Inferior parietal cortex (tissue), 1 donor: ENCODE results near the gene MOB2.

Experiments
- DNase-seq: peaks from one replicate; pipeline ENCODE4 v3.0.0-alpha.2; 2016; ENCODE audit errors: extremely low spot score

MOB2 gene

DNA sequence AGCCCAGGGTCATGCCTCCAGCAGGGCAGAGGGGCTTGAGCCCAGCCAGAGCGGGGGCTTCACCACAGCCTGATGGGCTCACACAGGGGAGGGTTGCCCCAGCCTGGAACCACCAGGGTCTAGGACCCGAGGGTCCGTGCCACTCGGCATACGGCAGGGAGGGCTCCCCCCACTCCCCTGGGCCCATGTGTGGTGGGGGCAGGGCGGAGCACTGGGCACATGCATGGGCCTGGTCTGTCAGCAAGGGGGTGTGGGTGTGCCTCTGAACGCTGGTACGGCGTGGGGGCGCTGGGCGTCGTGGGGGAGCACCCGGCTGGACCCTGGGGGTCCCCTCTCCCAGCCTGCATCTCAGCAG, 29.3 kb downstream of the MOB2 start:
- DNase-seq, result no peak

DNA sequence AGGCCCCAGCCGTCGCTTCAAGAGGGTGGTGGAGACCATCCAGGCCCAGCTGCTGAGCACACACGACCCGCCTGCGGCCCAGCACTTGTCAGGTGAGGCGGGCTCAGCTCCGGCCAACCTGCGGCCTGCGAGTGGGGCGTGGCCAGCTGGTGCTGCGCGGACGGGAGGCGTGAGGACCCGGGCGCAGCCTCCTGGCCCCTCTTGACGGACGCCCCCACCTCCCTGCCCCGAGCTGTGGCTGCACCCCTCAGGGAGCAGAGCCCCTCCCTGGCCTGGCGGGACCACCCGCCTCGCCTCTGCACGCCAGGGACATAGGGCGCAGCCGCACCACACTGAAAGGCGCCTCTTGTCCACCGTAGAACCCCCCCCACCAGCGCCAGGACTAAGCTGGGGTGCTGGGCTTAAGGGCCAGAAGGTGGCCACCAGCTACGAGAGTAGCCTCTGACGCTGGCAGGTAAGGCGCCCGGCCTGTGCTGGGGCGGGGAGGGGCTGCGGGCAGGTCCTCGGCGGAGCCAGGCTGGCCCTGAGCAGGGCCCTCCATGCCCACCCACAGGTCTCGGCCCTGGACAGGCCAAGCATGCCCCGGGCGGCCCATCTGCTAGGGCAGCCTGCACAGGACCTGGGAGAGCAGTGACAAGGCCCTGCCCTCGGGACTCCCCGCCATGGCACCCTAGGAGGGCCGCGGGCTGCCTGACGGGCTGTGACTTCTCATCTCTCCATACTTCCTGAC, 29.8 kb downstream of the MOB2 start:
- DNase-seq, result no peak

DNA sequence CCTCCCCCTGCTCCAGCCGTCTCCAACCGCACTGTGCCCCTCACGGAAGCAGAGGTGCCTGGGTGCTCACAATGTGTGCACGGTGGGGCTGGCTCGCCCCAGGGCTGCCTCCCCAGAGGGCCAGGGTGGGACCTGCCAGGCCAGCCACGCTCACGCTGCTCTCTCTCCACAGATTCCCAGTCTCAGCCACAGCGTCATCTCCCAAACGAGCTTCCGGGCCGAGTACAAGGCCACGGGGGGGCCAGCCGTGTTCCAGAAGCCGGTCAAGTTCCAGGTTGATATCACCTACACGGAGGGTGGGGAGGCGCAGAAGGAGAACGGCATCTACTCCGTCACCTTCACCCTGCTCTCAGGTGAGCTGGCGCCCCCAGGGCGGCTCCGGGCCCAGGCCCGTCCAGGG, 30.4 kb downstream of the MOB2 start:
- no peak for DNase-seq

DNA sequence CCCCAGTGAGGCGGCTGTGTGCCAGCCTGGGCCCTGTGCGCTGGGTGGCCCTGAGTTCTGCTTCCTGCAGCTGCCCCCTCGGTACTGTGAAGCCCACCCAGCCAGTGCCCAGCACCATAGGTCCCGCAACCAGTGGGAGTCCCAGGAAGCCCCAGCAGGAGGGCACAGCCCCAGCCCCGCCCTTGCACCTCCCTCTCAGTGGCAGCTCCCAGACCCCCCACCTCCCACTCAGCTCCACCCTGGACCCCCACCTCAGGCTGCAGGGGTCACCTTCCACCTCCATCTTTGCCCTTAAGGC, 30.9 kb downstream of the MOB2 start:
- no peak for DNase-seq

DNA sequence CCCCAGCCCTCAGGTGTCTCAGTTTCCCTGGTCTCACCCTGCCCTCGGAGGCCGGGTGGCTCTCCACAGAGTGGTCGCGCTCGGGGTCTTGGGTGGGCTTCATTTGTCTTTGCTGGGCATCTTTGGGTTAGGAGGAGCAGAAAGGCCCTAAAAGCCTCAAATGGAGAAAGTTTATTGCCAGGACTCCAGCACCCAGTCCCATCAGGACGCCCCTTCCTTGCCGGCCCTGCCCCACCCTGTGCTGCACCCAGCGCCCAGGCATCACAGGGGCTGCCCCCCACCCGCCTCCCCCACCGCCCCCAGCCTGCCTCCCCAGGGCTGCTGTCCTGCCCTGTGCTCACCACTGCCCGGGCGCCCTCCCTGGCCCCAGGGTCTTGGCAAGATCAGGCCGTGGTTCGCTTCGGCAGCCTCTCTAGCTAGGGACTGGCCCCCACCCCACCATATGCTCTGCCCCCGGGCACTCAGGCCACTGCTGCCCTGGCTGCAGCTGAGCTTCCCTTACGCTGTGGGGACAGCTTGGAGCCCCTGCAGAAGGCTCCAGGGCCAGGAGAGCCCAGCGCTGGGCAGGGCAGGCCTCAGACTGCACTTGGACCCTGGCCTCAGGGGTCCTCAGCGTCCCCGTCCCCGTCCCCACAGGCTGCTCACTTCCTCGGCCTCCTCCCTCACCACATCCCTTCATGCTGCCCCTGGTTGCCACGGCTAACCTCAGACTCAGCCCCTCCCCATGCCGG, 31.4 kb downstream of the MOB2 start:
- no peak for DNase-seq

DNA sequence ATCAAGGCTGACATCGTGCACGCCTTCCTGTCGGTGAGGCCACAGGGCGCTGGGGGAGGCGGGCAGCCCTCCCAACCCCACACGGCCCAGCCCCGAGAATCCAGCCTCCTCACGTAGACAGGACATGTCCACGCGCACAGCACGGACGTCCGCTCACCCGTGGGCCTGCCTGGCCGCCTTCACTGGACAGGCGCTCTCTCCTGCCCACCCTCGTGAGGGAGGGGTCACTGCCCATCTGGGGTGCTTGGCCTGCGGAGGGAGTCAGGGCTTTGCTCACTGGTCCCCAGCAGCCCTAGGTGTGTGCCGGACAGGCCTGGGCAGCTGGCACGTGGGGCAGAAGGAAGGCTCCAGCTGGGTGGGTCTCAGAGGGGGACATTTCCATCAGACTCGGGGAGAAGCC, 32.0 kb downstream of the MOB2 start:
- DNase-seq, result no peak

DNA sequence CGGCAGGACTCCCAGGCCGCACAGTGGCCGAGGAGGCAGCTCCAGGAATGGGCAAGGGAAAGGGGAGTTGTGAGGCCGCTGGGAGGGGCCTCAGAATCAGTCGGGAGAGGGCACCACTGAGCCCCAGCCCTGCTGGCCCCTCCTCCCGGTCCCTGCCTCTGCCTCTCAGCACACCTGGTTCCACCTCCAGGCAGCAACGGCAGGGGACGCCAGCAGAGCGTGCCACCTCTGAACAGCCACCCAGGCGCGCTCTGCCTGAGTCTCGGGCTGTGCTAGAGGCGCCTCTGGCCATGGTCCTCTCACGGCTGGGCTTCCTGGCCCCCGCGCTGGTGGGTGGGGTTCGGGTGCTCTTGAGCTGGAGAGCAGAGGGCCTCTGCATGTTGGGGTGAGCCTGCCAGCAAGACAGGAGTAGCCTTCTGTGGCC, 33.0 kb downstream of the MOB2 start:
- no peak for DNase-seq

DNA sequence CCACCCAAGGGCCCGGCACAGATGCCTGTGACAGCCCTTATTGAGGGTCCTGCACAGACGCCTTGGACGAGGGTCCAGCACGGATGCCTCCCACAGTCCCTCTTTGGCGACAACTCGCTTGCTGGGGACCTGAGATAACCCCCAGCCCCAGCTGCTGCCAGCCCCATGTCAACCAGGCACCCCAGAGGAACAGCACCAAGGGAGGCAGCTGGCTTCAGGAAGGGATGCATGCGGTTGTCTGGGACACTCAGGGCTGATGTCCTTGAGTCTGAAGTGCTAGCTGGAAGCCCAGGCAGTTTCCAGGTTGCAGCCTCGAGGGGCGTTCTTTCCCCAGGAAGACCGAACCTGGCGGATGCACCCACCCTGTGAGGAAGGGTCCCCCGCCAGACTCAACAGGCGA, 33.8 kb downstream of the MOB2 start:
- no peak for DNase-seq

DNA sequence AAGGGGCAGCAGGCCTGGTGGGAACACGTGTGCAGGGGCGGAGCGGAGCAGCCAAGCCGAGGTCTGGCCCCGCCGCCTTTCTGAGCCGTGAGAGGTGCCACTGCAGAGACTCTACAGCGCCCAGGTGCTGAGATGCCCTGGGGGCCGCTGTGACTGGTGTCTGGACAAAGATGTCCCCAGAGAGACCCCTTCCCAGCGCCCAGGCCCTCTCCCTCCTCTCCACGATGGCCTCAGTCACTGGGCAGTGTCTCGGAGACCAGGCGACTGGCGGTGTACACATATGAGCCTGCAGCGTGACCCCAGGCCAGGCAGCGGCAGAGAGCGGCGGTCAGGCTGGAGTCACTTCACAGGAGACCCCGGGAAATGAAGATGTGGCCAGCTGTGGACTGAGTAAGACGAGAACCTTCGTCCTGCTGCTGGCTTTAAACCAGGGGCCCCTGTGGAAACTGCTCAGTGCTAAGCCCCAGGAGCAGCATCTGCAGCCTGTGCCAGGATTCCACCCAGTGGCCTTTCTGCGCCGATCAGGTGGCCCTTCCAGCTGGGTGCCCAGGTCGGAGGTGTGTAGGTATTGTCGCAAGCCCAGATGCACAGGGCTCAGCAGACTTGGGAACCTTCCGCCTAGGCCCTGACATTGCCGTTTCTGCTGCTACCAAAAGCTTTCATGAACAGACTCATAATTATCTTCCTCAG, 34.7 kb downstream of the MOB2 start:
- no peak for DNase-seq

DNA sequence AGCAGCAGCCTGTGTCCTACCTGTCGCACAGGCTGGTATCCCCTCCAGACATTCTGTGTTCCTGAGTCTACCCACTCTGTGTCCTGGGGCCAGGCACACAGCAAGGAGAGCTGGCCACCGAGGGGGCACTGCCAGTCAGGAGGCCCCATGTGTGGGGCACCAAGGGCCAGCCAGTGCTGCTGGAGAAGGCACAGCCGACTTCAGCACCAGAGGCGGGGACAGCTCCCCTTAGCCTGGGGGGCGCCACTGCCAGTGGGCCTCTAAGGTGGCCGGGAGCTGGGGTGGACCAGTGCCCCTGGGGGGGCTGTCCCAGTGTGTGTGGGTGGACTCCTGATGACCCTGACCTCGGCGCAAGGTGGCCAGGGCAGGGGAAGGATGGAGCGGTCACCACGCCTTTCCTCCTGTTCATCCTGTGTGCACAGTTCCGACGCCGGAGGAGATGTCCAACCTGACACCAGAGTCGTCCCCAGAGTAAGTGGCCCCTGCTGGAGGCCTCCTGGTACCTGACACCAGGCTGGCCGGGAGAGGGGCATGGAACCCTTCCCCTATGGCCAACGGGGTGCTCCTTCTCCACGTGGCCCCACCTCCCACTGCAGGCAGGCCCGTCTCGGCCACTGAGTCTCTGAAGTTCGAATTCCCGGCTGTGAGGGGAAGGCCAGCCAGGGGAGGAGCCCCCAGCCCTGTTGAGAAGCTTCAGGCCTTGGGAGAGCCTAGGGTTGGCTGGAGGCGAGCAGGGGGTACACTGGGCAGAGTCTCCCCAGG, 35.4 kb downstream of the MOB2 start:
- no peak for DNase-seq

DNA sequence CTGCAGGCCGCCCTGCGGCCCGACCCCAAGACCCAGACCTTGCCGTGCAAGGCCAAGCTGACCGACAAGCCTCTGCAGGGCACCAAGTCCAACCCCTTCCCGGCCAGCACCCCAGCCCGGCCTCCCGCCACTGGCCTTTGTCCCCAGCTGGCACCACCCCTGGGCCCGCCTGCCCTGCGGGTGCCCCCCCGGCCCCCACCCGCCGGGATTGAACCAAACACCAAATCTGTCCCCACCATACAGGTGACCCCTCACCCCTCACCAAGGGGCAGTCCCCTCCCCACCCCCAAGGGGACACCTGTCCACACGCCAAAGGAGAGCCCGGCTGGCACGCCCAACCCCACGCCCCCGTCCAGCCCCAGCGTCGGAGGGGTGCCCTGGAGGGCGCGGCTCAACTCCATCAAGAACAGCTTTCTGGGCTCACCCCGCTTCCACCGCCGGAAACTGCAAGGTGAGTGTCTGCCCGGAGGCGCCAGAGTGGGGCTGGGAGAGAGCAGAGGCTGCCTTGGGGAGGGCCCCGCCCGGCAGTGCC, 36.2 kb downstream of the MOB2 start:
- no peak for DNase-seq

DNA sequence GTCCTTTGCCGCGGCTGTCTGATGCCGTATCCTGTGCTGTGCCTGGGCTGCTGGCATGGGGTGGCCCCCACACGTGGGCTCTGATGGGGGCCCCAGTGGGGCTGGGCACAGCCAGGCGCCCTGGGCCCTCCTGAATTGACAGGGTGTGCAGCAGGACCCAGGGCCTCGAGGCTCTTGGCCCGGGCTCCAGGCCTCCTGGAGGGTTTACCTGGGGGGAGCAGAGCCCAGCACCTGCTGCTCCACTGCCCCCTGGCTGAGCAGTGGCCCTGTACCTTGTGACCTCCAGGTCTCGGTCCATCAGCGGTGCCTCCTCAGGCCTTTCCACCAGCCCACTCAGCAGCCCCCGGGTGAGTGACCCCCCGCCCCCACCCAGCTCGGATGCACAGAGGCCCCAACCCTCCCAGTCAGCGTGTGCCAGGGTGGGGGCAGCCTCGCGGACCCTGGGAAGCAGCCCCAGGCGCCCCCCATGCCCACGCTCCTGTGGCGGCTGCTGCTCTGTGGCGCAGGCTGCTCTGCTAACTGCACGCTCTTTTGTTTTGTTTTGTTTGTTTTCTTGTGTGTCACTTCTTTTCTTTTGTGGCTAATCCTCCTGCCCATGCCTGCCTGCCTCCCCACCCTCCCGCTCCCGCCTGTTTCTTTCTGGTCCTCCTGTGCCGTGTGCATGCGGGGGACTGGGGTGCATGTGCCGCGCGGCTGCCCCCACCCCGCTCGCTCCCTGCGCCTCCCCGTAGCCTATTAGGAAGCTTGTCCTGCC, 36.9 kb downstream of the MOB2 start:
- no peak for DNase-seq

DNA sequence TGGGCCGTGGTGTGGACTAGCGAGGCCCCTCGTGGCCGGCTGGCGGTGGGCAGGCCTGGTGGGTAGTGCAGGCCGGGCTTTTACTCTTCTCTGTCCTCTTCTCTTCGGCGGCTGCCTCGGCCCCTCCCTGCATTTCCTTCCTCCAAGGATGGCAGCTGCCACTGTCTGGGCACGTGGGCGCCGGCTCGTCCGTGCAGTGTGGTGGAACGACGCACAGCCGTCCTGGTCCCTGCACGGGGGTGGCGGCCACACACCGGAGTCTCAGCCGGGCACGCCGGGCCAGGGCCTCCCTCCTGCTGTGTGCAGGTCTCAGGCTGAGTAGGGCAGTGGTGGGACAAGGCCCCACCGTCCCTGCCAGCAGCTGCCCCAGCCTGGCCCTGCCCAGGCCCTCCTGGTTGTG, 37.7 kb downstream of the MOB2 start:
- no peak for DNase-seq

DNA sequence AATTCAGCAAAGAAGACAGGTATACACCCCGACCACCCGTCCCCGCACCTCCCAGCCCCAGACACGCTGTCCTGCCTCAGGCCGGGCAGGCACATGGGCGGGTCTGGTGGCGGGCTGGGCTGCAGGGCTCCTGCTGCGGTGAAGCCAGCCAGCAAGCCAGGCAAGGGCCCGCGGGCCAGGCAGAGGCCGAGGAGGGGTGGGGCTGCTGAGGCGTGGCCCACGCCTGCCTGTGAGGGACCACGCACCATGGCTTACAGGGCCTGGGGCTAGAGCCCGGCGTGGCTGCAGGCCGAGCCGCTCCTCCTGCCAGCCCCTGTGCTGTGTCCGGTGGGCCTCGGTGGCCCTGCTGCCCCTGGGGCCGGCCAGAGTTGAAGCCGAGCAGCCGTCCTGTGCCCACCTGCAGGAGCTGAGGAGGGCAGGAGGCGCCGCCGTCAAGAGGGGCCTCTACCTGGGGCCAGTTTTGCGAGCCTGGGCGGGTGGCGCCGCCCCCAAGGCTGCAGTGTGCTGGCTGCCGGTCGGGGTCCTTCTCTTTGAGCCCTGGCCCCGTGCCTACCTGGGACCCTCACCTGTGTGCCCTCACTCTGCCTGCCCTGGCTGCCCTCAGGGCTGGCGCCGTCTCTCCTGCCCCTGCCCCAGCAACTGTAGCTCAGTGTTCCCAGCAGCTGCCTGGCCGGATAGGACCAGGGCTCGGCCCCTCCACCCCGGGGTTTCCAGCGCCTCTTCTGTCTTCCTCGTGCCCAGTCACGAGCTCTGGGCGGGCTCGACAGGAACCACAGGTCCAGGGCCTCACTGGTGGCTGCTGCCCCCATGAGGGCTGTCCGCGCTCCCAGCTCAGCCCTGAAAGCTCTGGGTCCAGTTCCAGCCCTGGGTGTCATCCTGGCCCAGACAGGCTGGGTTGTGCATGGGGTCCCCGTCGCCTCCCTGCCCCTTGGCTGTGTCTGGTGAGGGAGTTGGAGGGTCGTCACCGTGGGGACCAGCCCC, 38.4 kb downstream of the MOB2 start:
- peak; percentile 48 for DNase-seq

DNA sequence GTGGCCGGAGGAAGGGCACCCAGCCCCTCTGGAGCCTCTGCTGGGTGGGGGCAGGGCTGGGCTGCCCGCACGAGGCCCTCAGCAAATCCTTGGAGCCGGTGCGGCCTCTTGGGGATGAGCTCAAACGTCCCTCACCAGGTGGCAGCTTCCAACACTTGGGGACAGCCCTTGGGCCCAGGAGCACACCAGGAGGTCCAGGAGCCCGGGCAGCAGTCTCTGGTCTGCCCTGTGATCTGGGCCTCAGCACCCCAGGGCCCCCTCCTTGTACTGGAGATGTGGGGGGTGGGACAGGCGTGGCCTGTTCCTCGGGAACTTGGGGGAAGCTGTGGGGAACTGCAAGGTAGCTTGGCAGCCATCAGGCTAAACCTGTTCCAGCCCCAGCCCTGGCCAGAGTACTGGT, 40.0 kb downstream of the MOB2 start:
- no peak for DNase-seq

DNA sequence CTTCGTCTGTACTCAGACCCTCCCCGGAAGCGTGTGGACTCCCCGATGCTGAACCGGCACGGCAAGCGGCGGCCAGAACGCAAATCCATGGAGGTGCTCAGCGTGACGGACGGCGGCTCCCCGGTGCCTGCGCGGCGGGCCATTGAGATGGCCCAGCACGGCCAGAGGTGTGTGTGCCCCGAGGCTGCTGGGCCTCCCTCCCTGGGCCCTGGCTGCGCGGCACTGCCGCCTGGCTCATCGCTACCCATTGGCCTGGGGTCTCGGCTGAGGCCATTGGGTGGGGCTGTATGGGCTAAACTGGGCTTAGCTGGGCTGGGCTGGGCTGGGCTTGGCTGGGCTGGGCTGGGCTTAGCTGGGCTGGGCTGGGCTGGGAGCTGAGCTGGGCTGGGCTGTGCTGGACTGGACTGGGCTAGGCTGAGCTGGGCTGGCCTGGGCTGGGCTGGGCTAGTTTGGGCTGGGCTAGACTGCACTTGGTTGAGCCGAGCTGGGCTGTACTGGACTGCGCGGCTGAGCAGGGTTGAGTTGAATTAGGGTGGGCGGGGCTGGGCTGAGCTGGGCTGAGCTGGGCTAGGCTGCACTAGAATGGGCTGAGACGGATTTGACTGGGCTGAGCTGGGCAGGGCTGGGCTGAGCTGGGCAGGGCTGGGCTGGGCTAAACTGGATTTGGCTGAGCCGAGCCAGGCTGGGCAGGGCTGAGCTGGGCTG, 40.7 kb downstream of the MOB2 start:
- no peak for DNase-seq

DNA sequence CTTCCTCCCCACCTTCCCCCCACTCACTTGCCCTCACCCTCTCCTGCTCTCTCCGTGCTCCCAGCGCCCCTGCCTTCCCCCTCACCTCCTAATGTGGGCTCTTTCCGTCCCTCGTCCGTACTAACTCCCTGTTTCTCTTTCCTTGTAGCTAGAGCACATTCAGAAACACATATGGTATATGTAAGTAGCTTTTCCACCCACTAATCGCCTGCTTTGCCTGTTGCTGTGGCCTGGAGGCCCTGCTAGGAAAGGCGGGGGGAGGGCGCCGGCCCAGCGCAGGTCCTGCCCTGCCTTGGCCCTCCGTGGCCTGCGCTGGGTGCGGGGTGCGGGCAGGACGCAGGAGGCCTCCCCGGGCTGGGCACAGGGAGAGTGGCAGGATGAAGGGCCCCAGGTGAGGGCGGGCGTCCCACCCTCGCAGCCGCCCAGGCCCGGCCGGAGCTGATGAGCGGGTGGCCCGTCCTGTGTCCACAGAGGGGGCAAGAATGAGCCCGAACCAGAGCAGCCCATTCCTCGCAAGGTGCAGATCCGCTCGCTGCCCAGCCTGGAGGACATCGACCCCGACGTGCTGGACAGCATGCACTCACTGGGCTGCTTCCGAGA, 41.7 kb downstream of the MOB2 start:
- no peak for DNase-seq

DNA sequence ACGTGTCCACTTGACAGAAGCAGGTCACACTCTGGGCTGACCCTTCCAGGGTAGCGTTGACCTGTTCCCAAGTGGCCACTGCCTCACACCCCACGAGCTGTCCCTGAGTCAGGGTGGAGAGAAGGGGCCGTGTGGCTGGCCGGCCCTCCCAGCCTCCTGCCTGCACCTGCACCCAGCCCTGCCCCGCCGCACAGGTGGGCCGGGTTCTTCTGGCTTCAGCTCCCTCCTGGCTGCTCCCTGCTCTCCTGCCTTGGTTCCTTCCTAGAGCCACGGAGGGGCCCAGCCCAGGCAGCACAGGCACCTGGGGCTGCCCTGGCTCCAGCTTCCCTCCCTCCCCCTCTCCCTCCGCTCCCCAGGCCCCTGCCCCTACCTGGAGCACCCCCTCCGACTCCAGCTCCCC, 42.3 kb downstream of the MOB2 start:
- DNase-seq, result no peak

DNA sequence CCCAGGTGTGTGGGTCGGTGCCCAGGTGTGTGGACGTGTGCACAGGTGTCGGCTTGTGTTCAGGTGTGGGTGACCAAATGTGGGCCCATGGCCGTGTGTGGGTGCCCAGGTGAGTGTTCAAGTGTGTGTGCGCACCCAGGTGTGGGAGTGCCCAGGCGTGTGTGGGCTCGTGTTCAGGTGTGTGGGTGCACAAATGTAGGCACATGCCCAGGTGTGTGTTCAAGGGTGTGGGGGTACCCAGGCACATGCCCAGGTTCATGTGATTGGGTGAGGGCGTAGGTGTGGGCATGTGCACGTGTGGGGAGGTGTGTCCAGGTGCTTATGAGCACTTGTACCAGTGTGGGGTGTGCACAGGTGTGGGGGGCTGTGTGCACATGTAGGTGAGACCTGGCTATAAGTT, 42.8 kb downstream of the MOB2 start:
- DNase-seq, result no peak
